Stomach (tissue), 4 donors: ENCODE results near the gene MATN4.

ENCODE experiments used
- CTCF ChIP-seq, 7 experiments: fragments of 450-650 bp in 4 of 7; fragments of 200-600 bp in 3 of 7; sonication (generic) in 3 of 7; IDR thresholded peaks; one replicate each; pipeline ENCODE4 v1.5.1; 2016 to 2019; ENCODE audit warnings: antibody characterized with exemption in 7 of 7, control low read depth in 2 of 7, mild to moderate bottlenecking in 1 of 7
- EP300 ChIP-seq: sonication (generic); formaldehyde crosslinking; IDR thresholded peaks from one replicate; pipeline ENCODE4 v1.6.1; 2017; ENCODE audit warnings: antibody characterized with exemption
- POLR2A ChIP-seq, 4 donors: fragments of 450-650 bp; IDR thresholded peaks; one replicate each; pipeline ENCODE4 v1.6.1; 2016; ENCODE audit warnings: antibody characterized with exemption in 4 of 4, control low read depth in 2 of 4, mild to moderate bottlenecking in 1 of 4, moderate library complexity in 1 of 4

DNA sequence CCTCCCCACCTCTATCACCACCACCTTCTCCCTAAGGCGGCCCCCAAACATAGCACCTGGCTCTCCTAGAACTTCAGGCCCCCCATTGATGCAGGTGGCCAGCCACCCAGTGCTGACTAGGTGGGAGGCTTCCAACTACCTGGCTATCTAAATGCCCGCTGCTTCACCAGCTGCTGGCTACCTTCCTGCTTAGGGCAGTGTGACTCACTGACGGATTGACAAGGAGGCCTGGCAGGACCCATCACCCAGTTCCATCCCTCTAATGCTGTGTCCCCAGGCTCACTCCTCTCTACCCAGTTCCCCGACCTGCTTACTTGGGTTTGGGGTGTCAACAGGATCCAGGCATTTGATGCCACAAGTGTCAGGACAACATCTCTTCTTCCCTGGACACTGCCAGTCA lies 54.8 kb downstream of the MATN4 start:
- TF ChIP-seq POLR2A (IDR thresholded peaks at IDR 0.05) (no peak), EP300 (no peak), CTCF (IDR thresholded peaks at IDR 0.05) (no peak)
